GM23248 (cell line): ENCODE data around the gene UBA3.

Experiments
- EZH2 ChIP-seq: fragments of 200-600 bp; sonication (generic); IDR thresholded peaks from 2 replicates; pipeline ENCODE4 v1.6.1; 2018; ENCODE audit warnings: antibody characterized with exemption, mild to moderate bottlenecking; ENCODE audit not compliant: insufficient read depth, poor library complexity, severe bottlenecking
- EZH2phosphoT487 ChIP-seq: fragments of 200-600 bp; sonication (generic); IDR thresholded peaks from 2 replicates; pipeline ENCODE4 v1.6.1; 2018; ENCODE audit warnings: antibody characterized with exemption, moderate library complexity, mild to moderate bottlenecking, low read depth; ENCODE audit not compliant: insufficient read depth

DNA sequence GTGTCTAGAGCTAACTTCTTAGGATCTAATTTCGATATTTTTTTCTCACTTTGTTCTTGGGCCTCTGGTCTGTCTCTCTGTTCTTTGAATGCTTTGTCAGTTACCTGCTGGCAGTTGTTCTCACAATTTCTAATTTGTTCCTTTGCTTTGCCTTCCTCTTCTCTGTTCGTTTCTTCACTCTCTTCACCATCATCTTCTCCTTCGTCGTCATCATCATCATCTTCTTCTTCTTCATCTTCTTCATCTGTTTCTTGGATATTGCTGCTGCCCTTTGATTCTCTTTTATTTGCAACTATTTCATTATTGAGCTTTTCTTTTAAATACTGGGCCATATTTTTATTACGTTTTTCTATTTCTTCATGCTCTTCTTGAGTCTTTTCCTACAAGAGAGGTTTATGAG is 39.5 kb upstream of the UBA3 start:
- TF ChIP-seq EZH2phosphoT487 (no peak), EZH2 (no peak)
